Daoy (cell line): ENCODE measurements around the gene WNT10A. TPM values are rescaled to one million over a fixed set of nuclear protein-coding genes. Genes with fewer than 3 reads are reported as not detected.

ENCODE experiments used
- DNase-seq: peaks from one replicate; pipeline ENCODE4 v3.0.0-alpha.2; 2015; ENCODE audit warnings: low read depth
- total RNA-seq: library from RNA; depleted of rRNA; stranded (reverse); fragments of >200 nt; shearing (Covaris generic); gene quantifications from 2 replicates; pipeline ENCODE4 v1.2.3, GENCODE V29; 2014

The WNT10A gene
- total RNA-seq, 1 experiment from 2014 or later = 0.11 TPM

DNA sequence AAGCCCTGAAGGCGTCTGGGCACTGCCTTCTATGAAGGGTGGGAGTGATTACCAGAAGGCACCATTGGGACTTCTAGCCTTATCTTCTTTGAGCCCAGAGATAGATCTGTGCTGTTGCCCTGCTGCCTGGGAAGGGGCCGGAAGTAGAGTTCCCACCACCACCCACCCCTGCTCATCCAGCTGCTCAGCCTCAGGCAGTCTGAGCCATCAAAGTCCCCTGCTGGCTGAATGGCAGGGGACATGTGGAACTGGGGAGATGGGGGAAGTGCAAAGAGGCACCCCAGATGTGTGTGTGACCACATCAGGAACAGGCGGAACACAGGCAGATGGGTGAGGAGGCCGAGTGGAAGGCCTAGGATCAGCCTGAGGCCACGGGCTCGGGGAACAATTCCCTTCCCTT lies 3.3 kb upstream of the WNT10A start:
- DNase-seq = no peak

DNA sequence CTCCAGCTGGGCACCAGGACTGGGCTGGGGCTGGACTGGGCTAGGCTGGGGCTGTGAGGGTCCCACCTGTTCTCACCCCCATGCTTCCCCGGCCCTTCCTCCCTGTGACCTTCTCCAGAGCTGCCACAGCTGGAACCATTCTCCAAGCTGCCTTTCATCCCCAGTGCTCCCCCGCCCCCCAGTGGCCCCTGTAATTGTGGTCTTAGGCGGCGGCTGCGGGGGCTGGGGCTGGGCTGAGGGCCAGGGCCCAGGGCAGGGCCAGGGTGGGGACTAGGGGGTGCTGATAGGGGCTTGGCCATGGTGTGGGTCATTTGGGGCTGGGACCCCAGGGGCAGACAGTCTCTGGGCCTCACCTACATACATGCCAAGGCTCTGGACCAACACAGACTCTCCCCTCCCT lies 2.8 kb upstream of the WNT10A start:
- no peak for DNase-seq

DNA sequence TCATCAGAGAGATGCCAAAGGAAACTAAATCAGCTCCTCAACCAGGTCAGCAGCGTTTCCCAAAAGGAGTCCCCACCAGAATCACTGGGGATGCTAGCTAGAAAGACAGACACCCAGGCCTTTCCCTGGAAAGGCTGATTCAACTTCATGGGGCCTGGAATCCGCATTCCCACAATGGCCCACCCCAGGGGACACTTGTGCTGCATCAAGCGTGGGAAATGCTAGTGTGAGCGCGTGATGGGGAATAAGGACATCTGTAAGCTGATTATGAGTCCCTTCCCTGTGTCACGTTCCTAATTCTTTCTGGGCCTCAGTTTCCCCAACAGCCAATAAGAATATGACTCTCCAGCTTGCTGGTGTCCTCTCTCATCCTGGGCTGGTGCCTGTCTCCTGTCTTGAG lies 2.2 kb upstream of the WNT10A start:
- no peak for DNase-seq

DNA sequence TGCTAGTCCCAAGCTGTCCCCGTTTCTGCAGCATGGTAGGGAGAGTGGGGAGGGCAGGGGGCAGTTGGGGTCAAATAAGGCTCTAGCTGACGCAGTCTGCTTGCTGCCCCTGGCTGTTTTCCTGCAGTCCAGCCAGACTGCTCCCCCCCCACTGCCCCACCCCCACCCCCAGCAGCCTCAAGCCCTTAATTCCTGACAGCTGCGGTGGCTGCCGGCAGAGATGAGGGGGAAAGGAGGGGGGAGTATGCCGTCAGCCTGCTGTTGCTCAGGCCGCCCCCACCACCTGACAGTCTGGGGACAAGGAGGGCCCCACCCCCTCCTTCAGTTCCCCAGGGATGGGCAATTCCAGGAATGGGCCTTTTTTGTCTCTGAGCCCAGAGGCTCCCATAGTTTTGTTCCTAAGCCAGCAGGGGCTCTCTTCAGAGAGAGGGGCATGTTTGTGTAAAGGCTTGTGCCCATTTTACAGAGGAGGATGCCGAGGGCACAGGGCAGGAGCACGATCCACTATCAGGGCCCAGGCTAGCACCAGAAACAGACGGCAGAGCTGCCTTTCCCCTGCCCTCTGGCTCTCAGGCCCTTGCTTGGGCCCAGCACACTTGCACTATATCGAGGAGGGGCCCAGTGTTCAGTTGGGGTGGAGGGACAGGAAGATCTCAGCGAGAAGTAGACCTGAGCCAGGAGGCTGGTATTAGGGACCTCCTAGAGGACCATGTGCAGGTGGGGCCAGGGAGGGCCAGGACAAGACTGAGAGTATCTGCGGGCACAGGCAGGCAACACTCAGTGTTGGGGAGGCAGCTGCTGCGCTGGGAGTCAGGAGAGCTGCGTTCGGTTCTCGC lies 1.5 kb upstream of the WNT10A start:
- no peak for DNase-seq

DNA sequence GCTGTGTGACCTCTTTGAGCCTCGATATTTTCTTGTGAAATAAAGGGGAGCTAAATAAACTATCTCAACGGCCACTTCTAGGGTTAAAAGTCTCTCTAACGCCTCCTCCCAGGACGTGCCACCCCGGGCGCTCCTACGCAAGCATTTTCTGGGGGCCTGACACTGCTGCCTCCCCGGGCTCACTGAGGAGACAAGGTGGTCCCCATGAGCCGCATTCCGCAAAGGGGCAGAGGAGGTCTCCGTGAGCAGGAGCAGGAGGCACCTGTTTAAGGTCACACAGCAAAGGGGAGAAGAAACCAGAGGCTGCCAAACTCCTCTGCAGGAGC lies 913 bp upstream of the WNT10A start:
- no peak for DNase-seq

DNA sequence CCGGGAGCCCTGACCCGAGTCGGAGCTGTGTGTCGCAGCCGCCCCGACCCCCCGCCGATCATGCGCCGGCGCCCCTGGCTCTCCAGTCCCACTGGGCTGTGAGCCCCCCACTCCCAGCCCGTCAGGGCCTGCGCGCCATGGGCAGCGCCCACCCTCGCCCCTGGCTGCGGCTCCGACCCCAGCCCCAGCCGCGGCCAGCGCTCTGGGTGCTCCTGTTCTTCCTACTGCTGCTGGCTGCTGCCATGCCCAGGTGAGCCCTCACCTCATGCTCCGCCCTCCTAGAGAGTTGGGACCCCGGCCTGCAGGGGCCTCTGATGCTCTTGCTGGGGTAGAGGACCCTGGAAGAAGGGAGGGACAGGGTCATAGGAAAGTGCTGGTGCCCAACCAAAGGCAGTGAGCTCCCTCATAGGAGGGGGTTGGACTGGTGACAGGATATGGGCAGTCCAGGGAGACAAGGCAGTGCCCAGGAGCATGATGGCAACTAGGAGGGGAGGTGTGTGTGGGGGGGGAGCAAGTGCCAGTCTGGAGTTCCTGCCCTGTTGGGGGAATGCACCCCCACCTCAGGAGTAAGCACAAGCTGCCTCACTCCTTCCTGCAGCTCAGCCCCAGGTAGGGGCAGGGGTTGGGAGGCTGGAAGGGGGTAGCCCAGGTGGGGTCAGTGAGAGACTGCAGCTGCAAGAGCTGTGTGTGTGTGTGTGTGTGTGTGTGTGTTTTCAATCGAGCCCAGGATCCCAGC lies 375 bp downstream of the WNT10A start:
- no peak for DNase-seq

DNA sequence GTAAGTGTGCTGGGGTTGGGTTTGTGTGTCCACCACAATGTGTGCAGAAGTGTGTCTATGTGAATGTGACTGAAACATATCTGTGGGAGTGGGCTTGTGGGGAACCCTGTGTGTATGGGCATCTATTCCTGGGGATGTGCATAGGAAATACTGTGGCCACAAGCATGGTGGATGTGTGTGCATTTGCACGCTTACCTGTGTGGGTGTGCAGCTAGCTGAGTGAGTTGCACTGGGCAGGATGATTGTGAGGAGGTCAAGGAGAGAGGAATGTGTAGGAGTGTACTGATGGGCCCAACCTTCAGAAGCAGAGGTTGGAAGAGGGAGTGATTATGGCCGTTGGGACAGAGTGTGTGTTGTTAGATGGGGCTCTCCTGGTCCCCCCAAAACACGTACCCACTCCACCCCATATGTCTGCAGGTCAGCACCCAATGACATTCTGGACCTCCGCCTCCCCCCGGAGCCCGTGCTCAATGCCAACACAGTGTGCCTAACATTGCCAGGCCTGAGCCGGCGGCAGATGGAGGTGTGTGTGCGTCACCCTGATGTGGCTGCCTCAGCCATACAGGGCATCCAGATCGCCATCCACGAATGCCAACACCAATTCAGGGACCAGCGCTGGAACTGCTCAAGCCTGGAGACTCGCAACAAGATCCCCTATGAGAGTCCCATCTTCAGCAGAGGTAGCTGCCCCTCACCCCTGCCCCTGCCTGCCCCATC lies 1.2 kb downstream of the WNT10A start:
- no peak for DNase-seq

DNA sequence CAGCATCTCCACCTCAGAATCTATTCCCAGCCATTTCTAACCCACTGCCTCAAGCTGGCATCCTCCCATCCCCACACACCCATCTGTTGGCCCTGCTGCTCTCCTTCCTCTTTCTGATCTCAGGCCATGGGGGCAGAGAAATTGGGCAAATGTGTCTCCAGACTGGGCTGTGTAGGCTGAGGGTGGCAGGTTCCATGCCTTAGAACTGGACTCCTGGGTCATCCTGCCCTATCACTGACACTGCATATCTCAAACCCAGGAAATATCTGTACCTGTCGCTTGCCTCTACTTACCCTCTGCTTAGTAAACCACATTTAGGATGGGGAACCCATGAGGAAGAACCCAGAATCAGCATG lies 1.8 kb downstream of the WNT10A start:
- no peak for DNase-seq

DNA sequence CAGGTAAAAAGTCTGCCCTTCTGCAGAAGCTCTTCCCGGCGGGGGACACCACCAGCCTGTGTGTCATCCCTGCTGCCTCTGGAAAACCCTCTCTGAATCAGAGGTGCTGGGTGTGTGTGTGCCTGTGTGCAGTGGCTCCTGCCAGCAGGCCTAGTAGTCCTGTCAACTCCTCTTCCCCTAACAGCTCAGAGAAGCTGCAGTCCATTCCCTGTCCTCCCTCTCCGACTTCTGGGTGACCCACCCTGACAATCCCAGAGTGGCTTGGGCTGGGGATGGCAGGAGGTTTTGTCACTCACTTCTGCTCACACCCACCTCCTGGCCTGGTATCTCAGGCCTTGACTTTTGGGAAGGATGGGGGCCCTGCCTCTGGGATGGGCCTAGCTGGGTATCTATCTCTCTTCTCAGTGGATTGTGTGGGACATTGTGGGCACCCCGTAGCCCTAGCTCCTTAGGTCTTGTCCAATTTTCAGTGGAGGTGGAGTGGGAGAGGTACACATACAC lies 2.3 kb downstream of the WNT10A start:
- peak; percentile 59 for DNase-seq

DNA sequence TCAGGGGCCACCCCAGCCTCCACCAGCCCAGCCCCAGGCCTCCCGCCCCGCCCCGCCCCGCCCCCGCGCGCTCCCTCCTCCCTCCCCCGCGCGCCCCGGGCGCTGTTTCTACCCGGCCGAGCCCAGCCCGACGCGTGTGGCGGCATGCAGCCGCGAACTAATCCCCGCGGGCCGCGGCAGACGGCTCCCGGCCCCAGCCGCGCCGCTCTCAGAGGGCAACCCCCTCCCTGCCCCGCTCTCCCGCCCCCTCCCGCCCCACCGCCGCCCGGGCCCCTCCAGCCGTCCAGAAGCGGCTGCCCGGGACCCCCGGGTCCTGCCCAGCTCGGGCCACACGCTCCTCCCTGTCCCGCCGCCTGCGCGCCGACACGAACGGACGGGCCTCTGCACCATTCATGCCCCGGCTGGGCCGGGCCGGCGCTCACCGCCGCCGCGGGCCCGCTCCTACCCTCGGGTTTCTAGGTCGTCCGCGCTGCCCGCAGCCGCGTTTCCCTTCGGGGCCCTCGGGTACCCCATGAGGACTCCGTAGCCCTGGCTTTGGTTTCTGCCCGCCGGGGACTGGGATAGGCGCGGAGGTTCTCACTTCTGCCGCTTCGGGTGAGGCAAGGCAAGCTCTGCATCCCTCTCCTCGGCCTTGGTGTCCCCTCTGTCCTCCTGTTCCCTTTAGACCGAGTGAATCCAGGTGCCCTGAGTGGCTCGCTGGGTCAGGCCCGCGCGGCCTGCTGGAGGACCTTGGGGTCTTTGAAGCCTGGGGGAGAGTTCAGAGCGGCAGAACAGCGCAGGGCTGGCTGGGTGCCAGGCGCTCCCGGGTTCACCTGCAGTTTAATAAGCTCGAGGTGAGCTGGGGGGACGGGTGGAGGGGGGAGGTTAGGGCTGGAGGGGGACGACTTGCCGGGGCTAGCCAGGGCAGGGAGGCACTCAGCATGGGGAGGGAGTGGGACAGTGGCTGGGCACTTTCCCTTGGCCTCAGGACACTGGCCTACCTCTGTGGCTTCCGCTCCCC lies 3.1 kb downstream of the WNT10A start:
- no peak for DNase-seq

DNA sequence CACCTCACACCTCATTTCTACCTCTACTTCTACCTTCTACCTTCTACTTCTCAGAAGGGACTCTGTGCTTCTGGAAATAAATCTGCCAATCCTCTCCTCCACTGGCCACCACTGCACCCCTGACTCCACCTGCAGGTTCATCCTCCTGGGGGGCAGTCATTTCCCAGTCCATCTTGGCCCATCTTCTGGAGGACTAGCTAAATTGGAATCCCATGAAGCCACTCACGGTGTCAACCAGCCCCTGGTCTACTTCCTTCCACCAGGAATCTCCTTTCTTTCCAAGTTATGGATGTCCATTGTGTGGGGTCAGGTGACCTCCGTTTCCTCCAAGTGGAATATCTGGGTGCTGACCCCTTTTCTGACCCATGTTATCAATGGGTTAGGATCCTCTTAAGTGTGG lies 3.9 kb downstream of the WNT10A start:
- no peak for DNase-seq

DNA sequence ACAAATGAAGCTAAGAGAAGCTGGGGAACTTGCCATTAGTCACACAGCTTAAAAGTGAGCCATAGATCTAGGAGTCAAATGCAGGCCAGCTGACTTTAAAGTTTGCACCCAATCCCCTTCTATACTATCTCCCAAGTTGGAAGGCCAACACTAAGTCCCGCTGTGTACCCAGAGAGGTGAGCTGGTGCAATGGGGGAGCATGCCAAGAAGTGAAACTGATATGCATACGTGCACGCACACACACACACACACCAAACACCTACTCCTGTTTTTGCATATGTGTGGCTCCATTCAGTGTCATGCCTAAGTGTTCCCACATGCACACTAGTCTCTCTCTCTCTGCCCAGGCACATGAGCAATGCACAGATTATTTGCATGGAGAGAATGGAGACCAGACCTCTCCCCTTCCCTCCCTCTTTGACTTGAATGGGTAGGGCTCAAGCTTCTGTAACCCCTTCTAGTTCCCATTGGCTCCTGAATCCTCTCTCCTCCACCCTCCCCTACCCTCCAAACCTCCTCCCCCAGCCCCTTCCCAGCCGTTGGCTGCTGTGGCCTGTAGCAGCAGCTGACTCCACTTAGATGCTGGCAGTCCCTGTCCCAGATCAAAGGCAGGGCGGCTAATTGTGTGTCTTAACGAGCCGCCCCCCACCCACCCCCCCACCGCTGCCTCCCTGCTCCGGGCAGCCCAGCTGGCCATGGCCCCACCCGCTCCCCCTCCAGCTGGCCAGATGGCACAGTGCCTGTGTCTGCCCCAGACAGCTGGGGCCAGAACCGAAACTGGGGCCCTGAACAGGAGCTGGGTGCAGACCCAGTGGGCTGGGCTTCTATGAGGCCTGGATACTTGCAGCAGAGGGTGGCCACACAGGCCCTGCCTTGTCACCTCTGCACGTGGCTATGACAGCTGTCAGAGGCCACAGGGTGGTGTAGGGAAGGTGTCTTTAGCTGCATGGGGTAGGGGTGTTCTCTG lies 5.6 kb downstream of the WNT10A start:
- DNase-seq = no peak

DNA sequence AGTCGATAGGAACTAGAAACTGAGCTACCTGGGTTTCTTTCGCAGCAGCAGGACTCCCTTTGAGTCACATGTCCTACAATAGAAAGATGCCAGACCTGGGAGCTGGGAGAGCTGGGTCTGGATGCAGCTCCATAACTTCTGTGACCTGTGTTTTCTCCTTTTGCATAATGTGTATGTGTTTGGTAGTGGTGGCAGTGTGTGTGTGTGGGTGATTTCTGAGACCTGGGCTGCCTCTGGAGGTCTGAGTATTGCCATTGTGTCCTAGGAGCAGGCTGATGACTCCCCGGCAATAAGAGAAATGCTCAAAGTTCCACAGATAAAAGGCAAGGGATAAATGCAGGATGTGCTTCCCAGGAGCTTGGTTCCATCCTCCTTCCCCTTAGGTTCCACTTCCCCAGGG lies 6.4 kb downstream of the WNT10A start:
- DNase-seq = no peak

DNA sequence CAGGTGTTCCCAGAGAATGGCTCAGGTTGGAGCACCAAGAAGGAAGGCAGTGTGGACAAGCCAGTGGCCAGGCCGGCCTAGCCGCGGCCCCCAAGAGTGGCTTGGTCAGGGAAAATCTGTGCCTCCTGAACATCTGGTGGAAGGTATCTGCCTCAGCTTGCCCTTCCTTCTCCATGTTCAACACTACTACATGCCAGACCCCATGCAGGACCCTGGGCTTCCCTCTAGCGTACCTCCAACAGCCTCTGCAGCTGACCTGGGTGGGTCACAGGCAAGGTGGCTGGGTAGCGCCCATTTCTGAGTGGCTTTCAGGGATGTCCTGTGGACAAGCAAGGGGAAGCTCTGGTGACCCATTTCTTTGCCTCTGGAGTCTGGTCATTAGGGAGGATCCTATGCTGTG lies 7.7 kb downstream of the WNT10A start:
- no peak for DNase-seq

DNA sequence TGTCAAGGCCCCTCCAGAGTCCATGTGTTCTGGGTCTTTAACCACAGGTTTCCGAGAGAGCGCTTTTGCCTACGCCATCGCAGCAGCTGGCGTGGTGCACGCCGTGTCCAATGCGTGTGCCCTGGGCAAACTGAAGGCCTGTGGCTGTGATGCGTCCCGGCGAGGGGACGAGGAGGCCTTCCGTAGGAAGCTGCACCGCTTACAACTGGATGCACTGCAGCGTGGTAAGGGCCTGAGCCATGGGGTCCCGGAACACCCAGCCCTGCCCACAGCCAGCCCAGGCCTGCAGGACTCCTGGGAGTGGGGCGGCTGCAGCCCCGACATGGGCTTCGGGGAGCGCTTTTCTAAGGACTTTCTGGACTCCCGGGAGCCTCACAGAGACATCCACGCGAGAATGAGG lies 9.3 kb downstream of the WNT10A start:
- no peak for DNase-seq

DNA sequence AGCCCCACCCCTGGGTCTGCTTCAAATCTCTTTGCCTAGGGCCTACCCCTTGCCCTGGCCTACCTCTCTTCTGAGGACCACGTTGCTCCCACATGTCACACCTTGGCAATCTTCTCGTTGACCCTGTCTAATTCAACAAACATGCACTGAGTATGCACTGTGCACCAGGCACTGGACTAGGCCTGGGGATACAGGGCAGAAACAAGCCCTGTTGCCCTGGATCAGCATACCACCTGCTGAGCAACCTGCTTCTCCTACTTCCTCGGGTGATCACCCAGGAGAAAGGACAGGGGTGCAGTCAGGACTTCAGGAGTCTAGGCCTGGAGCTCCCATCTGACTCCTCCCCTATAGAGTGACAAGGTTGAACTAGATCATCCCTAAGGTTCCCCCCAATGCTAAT lies 9.7 kb downstream of the WNT10A start:
- no peak for DNase-seq

DNA sequence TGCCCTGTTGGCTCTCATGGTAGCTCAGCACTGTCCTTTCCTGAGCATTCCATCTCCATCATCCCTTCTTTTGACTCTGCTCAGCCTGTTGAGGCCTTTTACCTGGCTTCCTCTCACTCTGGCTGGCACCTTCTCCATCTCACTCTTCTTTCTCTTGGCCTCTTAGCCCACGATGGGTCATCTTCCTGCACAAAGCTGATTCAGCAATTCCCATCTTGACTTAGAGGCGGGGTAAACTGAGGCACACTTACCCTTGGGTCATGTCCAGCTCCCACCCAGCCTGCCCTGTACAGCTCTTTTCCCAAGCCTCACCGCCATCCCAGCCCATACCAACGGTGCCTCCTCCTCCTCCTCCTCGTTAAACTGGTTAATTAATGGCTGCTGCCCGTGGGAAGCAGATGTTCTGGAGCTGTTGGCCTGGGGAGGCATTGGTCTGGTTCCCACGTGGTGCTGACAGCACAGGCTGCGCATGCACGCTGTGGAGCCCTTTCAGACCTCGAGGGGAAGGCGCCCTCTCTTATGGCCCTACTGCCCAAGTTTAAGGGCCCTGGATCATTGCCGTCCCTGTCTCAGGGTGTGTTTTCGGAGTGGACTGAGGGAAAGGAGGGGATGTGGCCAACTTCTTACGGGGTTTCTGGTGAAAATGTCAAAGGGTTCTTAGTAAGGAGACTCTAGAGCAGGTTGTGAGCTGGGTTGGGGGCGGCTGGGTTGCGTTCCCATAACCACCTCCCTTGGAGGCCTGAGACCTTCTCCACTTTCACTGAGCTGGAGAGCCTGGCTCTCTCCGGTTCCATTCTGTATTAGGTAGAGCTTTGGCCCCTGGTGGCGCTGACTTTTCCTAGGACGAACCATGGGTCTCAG lies 10.9 kb downstream of the WNT10A start:
- DNase-seq = no peak

DNA sequence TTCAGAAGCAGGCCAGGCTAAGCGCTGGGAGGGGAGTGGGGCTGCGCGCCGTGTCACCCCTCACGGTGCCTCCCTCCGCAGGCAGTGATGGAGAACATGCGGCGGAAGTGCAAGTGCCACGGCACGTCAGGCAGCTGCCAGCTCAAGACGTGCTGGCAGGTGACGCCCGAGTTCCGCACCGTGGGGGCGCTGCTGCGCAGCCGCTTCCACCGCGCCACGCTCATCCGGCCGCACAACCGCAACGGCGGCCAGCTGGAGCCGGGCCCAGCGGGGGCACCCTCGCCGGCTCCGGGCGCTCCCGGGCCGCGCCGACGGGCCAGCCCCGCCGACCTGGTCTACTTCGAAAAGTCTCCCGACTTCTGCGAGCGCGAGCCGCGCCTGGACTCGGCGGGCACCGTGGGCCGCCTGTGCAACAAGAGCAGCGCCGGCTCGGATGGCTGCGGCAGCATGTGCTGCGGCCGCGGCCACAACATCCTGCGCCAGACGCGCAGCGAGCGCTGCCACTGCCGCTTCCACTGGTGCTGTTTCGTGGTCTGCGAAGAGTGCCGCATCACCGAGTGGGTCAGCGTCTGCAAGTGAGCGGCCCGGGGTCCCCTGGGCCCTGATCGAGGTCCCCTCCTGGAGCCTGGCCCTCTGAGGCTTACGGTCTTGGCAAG lies 12.2 kb downstream of the WNT10A start:
- DNase-seq = peak; percentile 82
